H1 (cell line): ENCODE data around the gene SIN3B. TPM values are rescaled to one million over a fixed set of nuclear protein-coding genes. Genes with fewer than 3 reads are reported as not detected.

Source experiments
- CTCF ChIA-PET: fragments of 300-600 bp; sonication (Branson Sonifier 250); formaldehyde crosslinking; loops from one replicate; lab custom pipeline; 2021; ENCODE audit not compliant: partially characterized antibody; lab: Charles Lee
- POLR2A ChIA-PET: fragments of 300-600 bp; sonication (Branson Sonifier 250); formaldehyde crosslinking; loops from one replicate; lab custom pipeline; 2021; ENCODE audit warnings: inconsistent platforms; ENCODE audit not compliant: partially characterized antibody; lab: Charles Lee
- DNase-seq, 2 experiments: peaks; one replicate each; pipeline versions ENCODE4 v3.0.0 to v3.0.0-alpha.2; 2010 to 2022; ENCODE audit warnings: low spot score in 2 of 2, low read depth in 1 of 2, mixed read lengths in 1 of 2
- FAIRE-seq: peaks from 2 replicates; lab custom pipeline; 2011; peaks lifted over from hg19 to GRCh38; lab: Jason Lieb, UNC
- H2AFZ ChIP-seq: 2 replicates; pipeline ENCODE4 v1.8.1; 2012; ENCODE audit warnings: low read length, inconsistent platforms
- H2AK5ac ChIP-seq: 2 replicates; pipeline ENCODE4 v1.6.1; 2013; ENCODE audit warnings: low read depth, low read length
- H2BK120ac ChIP-seq: replicated peaks from 2 replicates; pipeline ENCODE3; 2013; ENCODE audit warnings: low read depth, low read length, inconsistent platforms
- H2BK12ac ChIP-seq: 2 replicates; pipeline ENCODE4 v1.6.1; 2013; ENCODE audit warnings: low read depth, low read length
- H2BK15ac ChIP-seq: 2 replicates; pipeline ENCODE4 v1.6.1; 2013; ENCODE audit warnings: low read length
- H2BK20ac ChIP-seq: 2 replicates; pipeline ENCODE4 v1.6.1; 2013; ENCODE audit warnings: low read length
- H2BK5ac ChIP-seq: 2 replicates; pipeline ENCODE4 v1.6.1; 2013; ENCODE audit warnings: low read depth, low read length
- H3K14ac ChIP-seq: 2 replicates; pipeline ENCODE4 v1.6.1; 2013; ENCODE audit warnings: inconsistent platforms; ENCODE audit not compliant: insufficient read length
- H3K18ac ChIP-seq: 2 replicates; pipeline ENCODE4 v1.6.1; 2013; ENCODE audit warnings: low read length; ENCODE audit errors: extremely low read depth
- H3K23ac ChIP-seq: 2 replicates; pipeline ENCODE4 v1.6.1; 2013; ENCODE audit warnings: inconsistent platforms; ENCODE audit not compliant: insufficient read length
- H3K23me2 ChIP-seq: 2 replicates; pipeline ENCODE4 v1.6.1; 2013; ENCODE audit warnings: low read depth, low read length
- H3K27ac ChIP-seq: 2 replicates; pipeline ENCODE4 v1.6.1; 2011; ENCODE audit warnings: low read depth, low read length, inconsistent platforms
- H3K27me3 ChIP-seq, 4 experiments: replicated peaks in 1 of 4; 1 replicate in 1 of 4; 2 replicates in 3 of 4; pipeline versions ENCODE4 v1.6.1 to v1.8.1; 2011 to 2013; ENCODE audit warnings: low read length in 3 of 4, mild to moderate bottlenecking in 3 of 4, inconsistent platforms in 2 of 4, mixed read lengths in 2 of 4, moderate library complexity in 1 of 4; ENCODE audit not compliant: control insufficient read depth in 3 of 4, insufficient read depth in 3 of 4; ENCODE audit errors: extremely low read depth in 1 of 4
- H3K36me3 ChIP-seq, 4 experiments: 2 replicates each; pipeline versions ENCODE4 v1.6.1 to v1.8.1; 2011 to 2013; ENCODE audit warnings: mild to moderate bottlenecking in 4 of 4, low read length in 3 of 4, moderate library complexity in 2 of 4, control low read depth in 1 of 4, inconsistent platforms in 1 of 4; ENCODE audit not compliant: insufficient read depth in 4 of 4, control insufficient read depth in 2 of 4
- H3K4ac ChIP-seq: replicated peaks from 2 replicates; pipeline ENCODE3; 2013; ENCODE audit warnings: low read length, low read depth, mixed read lengths, inconsistent platforms; ENCODE audit not compliant: insufficient read length
- H3K4me1 ChIP-seq, 4 experiments: replicated peaks in 1 of 4; 1 replicate in 1 of 4; 2 replicates in 3 of 4; pipeline versions ENCODE4 v1.6.1 to v1.8.1; 2011 to 2013; ENCODE audit warnings: low read length in 3 of 4, inconsistent platforms in 2 of 4, mixed read lengths in 1 of 4; ENCODE audit not compliant: insufficient read depth in 4 of 4, control insufficient read depth in 3 of 4
- H3K4me2 ChIP-seq, 2 experiments: 2 replicates each; pipeline versions ENCODE4 v1.6.1 to v1.8.1; 2011 to 2013; ENCODE audit warnings: low read depth in 2 of 2, low read length in 2 of 2, control low read depth in 1 of 2, inconsistent platforms in 1 of 2, mild to moderate bottlenecking in 1 of 2; ENCODE audit not compliant: insufficient read depth in 1 of 2
- H3K4me3 ChIP-seq, 4 experiments: fragments of 200-600, 300-600 bp in 1 of 4; sonication (generic), shearing (Covaris generic), sonication (Bioruptor Twin) in 1 of 4; 2 replicates each; pipeline versions ENCODE4 v1.5.1 to v1.8.1; 2011 to 2016; ENCODE audit warnings: low read length in 4 of 4, low read depth in 3 of 4, control low read depth in 2 of 4, inconsistent platforms in 2 of 4, mild to moderate bottlenecking in 2 of 4, mixed read lengths in 1 of 4, moderate library complexity in 1 of 4; ENCODE audit not compliant: insufficient read depth in 2 of 4; ENCODE audit errors: extremely low read depth in 1 of 4
- H3K56ac ChIP-seq: replicated peaks from 2 replicates; pipeline ENCODE3; 2013; ENCODE audit warnings: low read depth, mild to moderate bottlenecking, mixed read lengths, low read length, inconsistent platforms; ENCODE audit not compliant: insufficient read length
- H3K79me1 ChIP-seq: 2 replicates; pipeline ENCODE4 v1.6.1; 2013; ENCODE audit warnings: low read depth, low read length, control low read depth
- H3K79me2 ChIP-seq, 2 experiments: 2 replicates each; pipeline versions ENCODE4 v1.6.1 to v1.8.1; 2012 to 2013; ENCODE audit warnings: low read length in 2 of 2, mild to moderate bottlenecking in 2 of 2, inconsistent platforms in 1 of 2; ENCODE audit not compliant: insufficient read depth in 2 of 2, control insufficient read depth in 1 of 2
- H3K9ac ChIP-seq, 4 experiments: replicated peaks in 1 of 4; 1 replicate in 1 of 4; 2 replicates in 3 of 4; pipeline versions ENCODE4 v1.6.1 to v1.8.1; 2011 to 2013; ENCODE audit warnings: low read depth in 3 of 4, low read length in 3 of 4, control low read depth in 2 of 4, mild to moderate bottlenecking in 2 of 4, moderate library complexity in 2 of 4, inconsistent platforms in 1 of 4; ENCODE audit errors: extremely low read depth in 1 of 4
- H3K9me3 ChIP-seq, 2 experiments: 2 replicates each; pipeline versions ENCODE4 v1.6.1 to v1.8.1; 2012 to 2013; ENCODE audit warnings: mild to moderate bottlenecking in 2 of 2, moderate library complexity in 2 of 2, control low read depth in 1 of 2, inconsistent platforms in 1 of 2, low read depth in 1 of 2, low read length in 1 of 2, mixed read lengths in 1 of 2; ENCODE audit not compliant: insufficient read depth in 2 of 2
- H4K20me1 ChIP-seq, 2 experiments: replicated peaks in 1 of 2; 2 replicates each; pipeline versions ENCODE3 to v1.8.1; 2011 to 2013; ENCODE audit warnings: inconsistent platforms in 2 of 2, low read length in 2 of 2, mild to moderate bottlenecking in 1 of 2; ENCODE audit not compliant: insufficient read depth in 2 of 2, control insufficient read depth in 1 of 2
- H4K5ac ChIP-seq: 2 replicates; pipeline ENCODE4 v1.6.1; 2013; ENCODE audit warnings: low read length, low read depth, mixed read lengths, inconsistent platforms; ENCODE audit not compliant: insufficient read length
- H4K8ac ChIP-seq: 2 replicates; pipeline ENCODE4 v1.8.0; 2013; ENCODE audit warnings: mild to moderate bottlenecking, moderate library complexity, low read length, inconsistent platforms; ENCODE audit not compliant: insufficient read depth; ENCODE audit errors: extremely low read depth
- H4K91ac ChIP-seq: replicated peaks from 2 replicates; pipeline ENCODE3; 2013; ENCODE audit warnings: low read length, mixed read lengths, inconsistent platforms; ENCODE audit not compliant: insufficient read length
- CTCF ChIP-seq, 3 experiments: IDR thresholded peaks; 1 replicate in 2 of 3; 2 replicates in 1 of 3; pipeline versions ENCODE4 v1.5.1 to v1.6.1; 2011; ENCODE audit warnings: low read length in 3 of 3, mild to moderate bottlenecking in 3 of 3, inconsistent platforms in 2 of 3, low read depth in 1 of 3, moderate library complexity in 1 of 3; ENCODE audit not compliant: insufficient read depth in 1 of 3; ENCODE audit errors: control extremely low read depth in 1 of 3
- EP300 ChIP-seq, 2 experiments: IDR thresholded peaks; 1 replicate in 1 of 2; 2 replicates in 1 of 2; pipeline ENCODE4 v1.6.1; 2011 to 2012; ENCODE audit warnings: low read depth in 2 of 2, low read length in 2 of 2, mild to moderate bottlenecking in 2 of 2, borderline replicate concordance in 1 of 2, inconsistent platforms in 1 of 2, moderate library complexity in 1 of 2
- WGBS, 2 experiments: shearing (Covaris generic) in 1 of 2; methylation state at CpG; one replicate each; pipeline versions ENCODE4 v1.1.6 to v1.1.7; 2013 to 2015; ENCODE audit warnings: low lambda C conversion rate in 2 of 2, mixed read lengths in 2 of 2, inconsistent platforms in 1 of 2, low coverage in 1 of 2, missing lambda C conversion rate in 1 of 2; ENCODE audit not compliant: insufficient replicate concordance in 2 of 2, insufficient coverage in 1 of 2, insufficient read length in 1 of 2; ENCODE audit errors: extremely low coverage in 1 of 2, missing lambda C conversion rate in 1 of 2; 5-methylcytosine and 5-hydroxymethylcytosine counted together
- polyA plus RNA-seq, 7 experiments: library from polyadenylated mRNA; depleted of rRNA in 3 of 7; stranded (reverse) in 5 of 7; unstranded in 2 of 7; fragments of >200 nt in 5 of 7; fragments of 200-250 nt in 2 of 7; gene quantifications; 1 replicate in 5 of 7; 2 replicates in 1 of 7; 4 replicates in 1 of 7; pipeline versions ENCODE4 v1.2.1 to v1.2.3, GENCODE V29; 2011 to 2013; ENCODE audit warnings: missing spikeins in 2 of 7, mixed read lengths in 2 of 7
- total RNA-seq: library from RNA; stranded (reverse); fragmentation: NEBNext Ultra II Directional; extraction: Animal tissue kit (Norgen Biotek cat#: 25700); gene quantifications from 2 replicates; pipeline ENCODE4 v1.2.1, GENCODE V29; 2021

SIN3B gene
- total and polyA plus RNA-seq, 2 of the 8 experiments (the other 6 are each of a cell fraction or from before 2014, with no cell fraction given) = 29.5 to 71.1 TPM

GRCh38 chr19:16849168-16849567, 20.0 kb downstream of the SIN3B start:
- H3K79me2 ChIP-seq = no peaks in the 10 kb centered on the region
- H2BK15ac ChIP-seq = no peak overlapping the region
- H2BK120ac ChIP-seq = no peak overlapping the region
- H3K27ac ChIP-seq = no peak overlapping the region
- no peaks in the 10 kb centered on the region for H3K23me2 ChIP-seq
- no peak overlapping the region for H2BK12ac ChIP-seq
- H3K4ac ChIP-seq = no peak overlapping the region
- peaks cover 0 to 2% (median under 1%) of the 10 kb centered on the region in 4 experiments; a peak in 2 of 7 replicates for H3K4me1 ChIP-seq
- CTCF ChIA-PET = interaction anchor here (1.6 kb wide), 1 partner anchor 10 kb away, joined by 4 read pairs; no protein-coding TSS in a partner anchor
- H2AK5ac ChIP-seq = no peak overlapping the region
- H3K27me3 ChIP-seq = no peaks in the 10 kb centered on the region
- H2BK20ac ChIP-seq = no peak overlapping the region
- FAIRE-seq (no peak), DNase-seq (no peak)
- peaks cover 3% of the 10 kb centered on the region; the same call in 1 of the 2 replicates for H3K79me1 ChIP-seq
- no peak overlapping the region for H3K14ac ChIP-seq
- no peak overlapping the region for H4K5ac ChIP-seq
- H3K18ac ChIP-seq = no peak overlapping the region
- POLR2A ChIA-PET = interaction anchor here (0.5 to 1.6 kb wide), 5 partner anchors 10 to 227 kb away, joined by 3 to 6 read pairs (median 3); partner anchors contain the start of gene SIN3B
- H2BK5ac ChIP-seq = no peak overlapping the region
- H3K9ac ChIP-seq = no peak overlapping the region
- H2AFZ ChIP-seq = no peak overlapping the region
- H3K36me3 ChIP-seq = peaks cover 23 to 84% (median 61%) of the 10 kb centered on the region in 4 experiments
- H4K8ac ChIP-seq = no peak overlapping the region
- no peak overlapping the region for H3K23ac ChIP-seq
- no peak for TF ChIP-seq EP300 (IDR thresholded peaks at IDR 0.05; ENCODE audit: borderline replicate concordance in 1 of 2, low read depth in 2 of 2, low read length in 2 of 2)
- TF ChIP-seq CTCF (IDR thresholded peaks at IDR 0.05; ENCODE audit: control extremely low read depth in 1 of 3, insufficient read depth in 1 of 3, low read depth in 1 of 3, low read length in 3 of 3) = no peak
- TF ChIP-seq, all 59 proteins: peak for 0
- Histone ChIP-seq H4K20me1 (peaks cover 10 to 19% of the 10 kb centered on the region in 2 experiments), H3K9me3 (no peaks in the 10 kb centered on the region), H4K91ac (no peak overlapping the region), H3K4me3 (no peak overlapping the region), H3K4me2 (no peak overlapping the region), H3K56ac (no peak overlapping the region)
- WGBS, 2 experiments = 93% methylated on average over 1 of the region's 1 CpG; no CpG with 5 or more reads in 1 of the 2 experiments
